ENCODE data around the gene PFDN5. TPM values are rescaled to one million over a fixed set of nuclear protein-coding genes. Genes with fewer than 3 reads are reported as not detected.

PFDN5 gene
- total and polyA plus RNA-seq, 9 of the 15 experiments (the other 6 are each of a cell fraction or from before 2014, with no cell fraction given): 361 to 1,636 (median 742) TPM

GRCh38 chr12:53344824-53345485 lies 49.6 kb downstream of the PFDN5 start (continued):
- TF ChIP-seq TAF1 (IDR thresholded peaks at IDR 0.05; ENCODE audit: control insufficient read depth, extremely low read depth, insufficient read depth, low read length, severe bottlenecking): no peak
- TF ChIP-seq HMG20A (CRISPR knock-in tag; conservative IDR thresholded peaks at IDR 0.05): no peak
- 0 out of 2 replicates have a peak, but pooled peaks have one; percentile 41 for TF ChIP-seq KAT7 (CRISPR knock-in tag; IDR thresholded peaks at IDR 0.05; ENCODE audit: borderline replicate concordance)
- TF ChIP-seq SIN3A (IDR thresholded peaks at IDR 0.05; ENCODE audit: borderline replicate concordance in 2 of 2, control insufficient read depth in 1 of 2, low read depth in 2 of 2, low read length in 2 of 2): peak in 1 of 2 experiments; percentile 82; a peak in 1 of 4 replicates
- TF ChIP-seq ZNF217 (CRISPR knock-in tag; IDR thresholded peaks at IDR 0.05): no peak
- no peak for TF ChIP-seq E4F1 (CRISPR knock-in tag; IDR thresholded peaks at IDR 0.05; ENCODE audit: borderline replicate concordance)
- TF ChIP-seq ZNF3 (CRISPR knock-in tag; IDR thresholded peaks at IDR 0.05): no peak
- 0 out of 2 replicates have a peak, but pooled peaks have one; percentile 69 for TF ChIP-seq ZBTB7A (IDR thresholded peaks at IDR 0.05; ENCODE audit: borderline replicate concordance, control insufficient read depth, low read depth, low read length)
- TF ChIP-seq SMARCB1 (IDR thresholded peaks at IDR 0.05; ENCODE audit: insufficient read length, low read depth): no peak
- no peak for TF ChIP-seq ZNF699 (CRISPR knock-in tag; IDR thresholded peaks at IDR 0.05; ENCODE audit: insufficient replicate concordance)
- TF ChIP-seq CXXC5 (CRISPR knock-in tag; IDR thresholded peaks at IDR 0.05): peak; percentile 63; the same call in 1 of the 2 replicates
- TF ChIP-seq MLLT1 (IDR thresholded peaks at IDR 0.05): peak; percentile 33 to 46; a peak in 2 of 4 replicates
- peak; percentile 53; the same call in 1 of the 2 replicates for TF ChIP-seq DPF2 (IDR thresholded peaks at IDR 0.05)
- TF ChIP-seq SMARCA5 (IDR thresholded peaks at IDR 0.05): 0 out of 2 replicates have a peak, but pooled peaks have one; percentile 40
- peak; percentile 70 for TF ChIP-seq NKRF (IDR thresholded peaks at IDR 0.05; ENCODE audit: borderline replicate concordance)
- no peak for TF ChIP-seq C11orf30 (IDR thresholded peaks at IDR 0.05; ENCODE audit: low read depth)

Measured in K562 (cell line).